IgD-negative memory B cell (primary cell): ENCODE data around the gene GRIN2B. TPM values are rescaled to one million over a fixed set of nuclear protein-coding genes. Genes with fewer than 3 reads are reported as not detected.
A peak's percentile ranks its signal among the peaks of the same experiment; 100 is the strongest.

Experiments
- H3K27ac Mint-ChIP-seq, 3 donors: one replicate each; pipeline ENCODE4 v1.8.0; 2020 to 2022; ENCODE audit warnings: mild to moderate bottlenecking in 3 of 3, mixed read lengths in 3 of 3, moderate library complexity in 1 of 3
- H3K27me3 Mint-ChIP-seq: one replicate; pipeline ENCODE4 v1.8.0; 2021; ENCODE audit warnings: mixed read lengths
- H3K36me3 Mint-ChIP-seq: one replicate; pipeline ENCODE4 v1.8.0; 2020; ENCODE audit warnings: mild to moderate bottlenecking, mixed read lengths
- H3K4me1 Mint-ChIP-seq, 3 donors: one replicate each; pipeline ENCODE4 v1.8.0; 2020 to 2022; ENCODE audit warnings: mixed read lengths in 3 of 3, mild to moderate bottlenecking in 1 of 3
- H3K4me3 Mint-ChIP-seq, 4 donors: one replicate each; pipeline ENCODE4 v1.8.0; 2020 to 2022; ENCODE audit warnings: mild to moderate bottlenecking in 4 of 4, mixed read lengths in 4 of 4, moderate library complexity in 3 of 4
- H3K9me3 Mint-ChIP-seq, 3 donors: one replicate each; pipeline ENCODE4 v1.8.0; 2020 to 2021; ENCODE audit warnings: mixed read lengths in 3 of 3, mild to moderate bottlenecking in 1 of 3
- polyA plus RNA-seq: library from polyadenylated mRNA; unstranded; fragments of 300-500 nt; fragmentation: Illumina TruSeq; gene quantifications from one replicate; pipeline ENCODE4 v1.2.3, GENCODE V29; 2021

The GRIN2B gene
- polyA plus RNA-seq, 1 donor from 2014 or later = not detected

DNA sequence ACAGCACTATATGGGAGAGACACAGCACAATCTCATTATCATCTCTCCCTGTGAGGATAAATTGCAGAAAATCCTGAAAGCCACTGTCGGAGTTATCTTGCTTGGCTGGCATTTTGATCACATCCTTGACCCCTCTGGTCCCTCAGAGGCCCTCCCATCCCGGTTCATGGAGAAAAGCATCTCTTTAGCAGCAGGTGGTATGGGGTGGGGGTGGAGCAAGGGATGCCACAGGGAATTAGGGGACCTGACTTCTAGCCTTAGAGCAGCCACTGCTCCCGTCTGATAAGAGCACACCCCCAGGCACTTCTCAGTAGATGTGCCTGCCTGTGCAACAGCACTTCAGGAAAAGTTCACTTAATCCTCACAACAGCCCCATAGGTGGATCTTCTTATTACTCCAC, 38.6 kb downstream of the GRIN2B start:
- H3K27me3 Mint-ChIP-seq = peaks cover 8% of the 10 kb centered on the region
- peaks cover 0 to under 1% (median under 1%) of the 10 kb centered on the region in 3 donors for H3K9me3 Mint-ChIP-seq
- no peak overlapping the region for H3K27ac Mint-ChIP-seq
- no peak overlapping the region for H3K4me3 Mint-ChIP-seq
- H3K4me1 Mint-ChIP-seq = peaks cover under 1 to 5% (median 2%) of the 10 kb centered on the region in 3 donors
- peaks cover 4% of the 10 kb centered on the region for H3K36me3 Mint-ChIP-seq

DNA sequence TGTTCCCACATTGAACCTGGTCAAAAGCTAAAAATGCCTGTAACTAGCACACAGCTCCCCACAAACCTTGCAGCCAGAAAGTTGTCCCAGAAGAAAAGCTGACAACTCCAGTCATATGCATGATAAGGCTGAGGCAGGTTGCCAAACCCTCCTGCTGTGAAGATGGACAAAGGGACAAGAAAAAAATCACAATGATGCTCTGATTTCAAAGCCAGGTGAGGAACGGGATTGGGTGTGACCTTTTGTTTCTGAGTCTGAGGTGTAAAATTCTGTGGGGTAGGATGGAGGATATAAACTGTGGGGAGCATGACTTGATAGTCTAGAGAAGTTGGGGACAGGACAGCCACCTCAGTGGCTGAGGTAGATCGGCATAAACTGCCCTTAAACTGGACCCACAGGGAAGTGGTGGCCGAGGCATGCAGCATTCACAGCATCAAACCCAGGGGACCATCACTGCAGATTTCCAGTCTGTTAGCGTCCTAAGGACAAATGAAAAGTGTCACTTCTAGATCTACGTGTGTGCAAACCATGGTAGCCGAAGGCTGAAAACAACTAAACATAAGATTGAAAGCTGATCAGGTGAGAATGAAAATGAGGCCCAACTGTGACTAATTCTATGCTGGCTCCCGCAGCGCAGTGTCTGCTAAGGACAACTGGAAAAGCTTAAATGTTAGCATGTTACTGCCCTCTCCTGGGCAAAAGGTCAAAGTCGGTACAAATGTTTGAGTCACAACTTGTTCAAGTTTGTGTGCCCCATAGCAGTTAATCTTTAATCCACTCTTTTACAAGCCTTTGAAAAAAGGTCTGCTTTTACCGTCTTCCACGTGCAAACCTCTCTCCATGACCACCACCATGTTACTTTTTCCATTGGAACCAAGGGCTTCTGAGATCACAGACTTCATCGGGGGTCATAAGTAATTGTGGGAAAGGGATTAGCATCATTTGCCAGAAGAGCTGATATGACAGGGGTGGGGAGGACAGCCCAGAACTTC, 39.8 kb downstream of the GRIN2B start:
- H3K4me1 Mint-ChIP-seq = peaks cover 6 to 8% (median 8%) of the 10 kb centered on the region in 3 donors
- H3K36me3 Mint-ChIP-seq = peaks cover 4% of the 10 kb centered on the region
- peaks cover 1 to 7% (median 5%) of the 10 kb centered on the region in 3 donors for H3K9me3 Mint-ChIP-seq
- peaks cover 8% of the 10 kb centered on the region for H3K27me3 Mint-ChIP-seq
- no peak overlapping the region for H3K4me3 Mint-ChIP-seq
- no peak overlapping the region for H3K27ac Mint-ChIP-seq

DNA sequence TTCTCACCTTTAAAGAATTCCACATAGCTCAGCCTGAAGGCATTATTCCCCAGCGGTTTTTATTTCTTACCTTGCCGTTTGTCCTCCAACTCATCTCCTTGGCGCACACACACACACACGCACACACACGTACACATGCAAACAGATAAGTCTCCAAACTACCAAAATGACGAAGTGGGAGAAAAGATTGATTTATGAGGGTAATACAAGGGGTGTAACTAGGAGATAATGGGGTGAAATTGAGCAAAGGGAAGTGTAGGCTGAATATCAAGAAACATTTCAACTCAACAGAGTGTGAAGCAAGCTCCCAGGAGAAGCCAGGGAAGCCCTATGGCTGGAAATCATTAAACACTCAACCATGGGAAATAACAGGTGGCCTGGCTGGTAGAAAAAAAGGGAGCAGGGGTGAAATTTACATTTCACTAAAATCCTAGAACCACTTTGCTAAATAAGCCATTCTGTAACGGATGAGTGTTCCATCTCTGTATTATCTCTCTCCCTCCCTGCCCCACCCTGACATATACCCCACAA, 41.0 kb downstream of the GRIN2B start:
- Mint-ChIP-seq H3K27ac (no peak overlapping the region), H3K27me3 (peaks cover 8% of the 10 kb centered on the region), H3K9me3 (peaks cover 1 to 18% (median 5%) of the 10 kb centered on the region in 3 donors), H3K36me3 (peaks cover 4% of the 10 kb centered on the region), H3K4me3 (no peak overlapping the region), H3K4me1 (peaks cover 6 to 8% (median 8%) of the 10 kb centered on the region in 3 donors)

DNA sequence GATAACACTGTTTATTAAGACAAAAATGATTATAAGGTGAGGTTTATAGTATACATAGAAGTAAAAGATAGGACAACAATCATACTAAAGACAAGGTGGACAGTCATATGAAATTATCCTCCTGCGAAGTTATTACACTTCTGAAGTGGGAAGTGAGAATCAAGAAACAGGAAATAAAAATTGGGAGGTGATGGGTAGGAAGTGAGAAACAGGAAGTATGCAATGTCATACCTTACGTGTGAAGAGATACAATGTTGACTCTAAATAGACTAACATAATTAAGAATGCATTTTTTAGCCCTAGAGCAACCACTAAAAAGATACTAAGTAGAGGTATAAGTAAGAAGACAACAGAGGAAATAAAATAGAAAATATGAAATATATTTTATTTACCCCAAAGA, 43.7 kb downstream of the GRIN2B start:
- Mint-ChIP-seq H3K4me1 (peaks cover 6 to 8% (median 8%) of the 10 kb centered on the region in 3 donors), H3K27ac (peak overlapping the region in 1 of 3 donors; percentile 6), H3K4me3 (peak overlapping the region in 1 of 4 donors; percentile 32), H3K9me3 (peaks cover 1 to 19% (median 5%) of the 10 kb centered on the region in 3 donors), H3K36me3 (peaks cover 2% of the 10 kb centered on the region), H3K27me3 (peaks cover 5% of the 10 kb centered on the region)

DNA sequence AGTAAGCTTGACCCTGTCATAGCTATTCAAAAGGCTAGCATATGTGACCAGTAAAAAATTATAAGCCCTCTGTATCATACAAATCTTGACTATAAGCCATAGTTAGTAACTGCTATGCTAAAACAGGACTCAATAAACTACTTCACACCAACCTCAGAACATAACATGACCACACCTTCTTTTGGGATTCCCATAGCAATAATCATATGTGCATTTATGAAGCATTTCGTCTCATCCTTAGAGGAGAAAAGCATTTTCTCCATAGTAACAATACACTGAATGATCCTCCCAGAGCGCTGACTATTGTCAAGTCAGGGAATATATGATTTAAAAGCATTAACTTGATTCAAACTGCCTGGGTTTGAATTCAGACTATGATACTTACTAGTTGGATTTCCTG, 46.2 kb downstream of the GRIN2B start:
- Mint-ChIP-seq H3K36me3 (peaks cover 2% of the 10 kb centered on the region), H3K27me3 (peaks cover 2% of the 10 kb centered on the region), H3K9me3 (peaks cover 1 to 19% (median 5%) of the 10 kb centered on the region in 3 donors), H3K27ac (no peak overlapping the region), H3K4me1 (peaks cover 4 to 8% (median 6%) of the 10 kb centered on the region in 3 donors), H3K4me3 (no peak overlapping the region)
